ENCODE measurements around the gene NUDC.

The NUDC gene

GRCh38 chr1:26922431-26922729, 837 bp downstream of the NUDC start:
- TF ChIP-seq, protein P1, sequence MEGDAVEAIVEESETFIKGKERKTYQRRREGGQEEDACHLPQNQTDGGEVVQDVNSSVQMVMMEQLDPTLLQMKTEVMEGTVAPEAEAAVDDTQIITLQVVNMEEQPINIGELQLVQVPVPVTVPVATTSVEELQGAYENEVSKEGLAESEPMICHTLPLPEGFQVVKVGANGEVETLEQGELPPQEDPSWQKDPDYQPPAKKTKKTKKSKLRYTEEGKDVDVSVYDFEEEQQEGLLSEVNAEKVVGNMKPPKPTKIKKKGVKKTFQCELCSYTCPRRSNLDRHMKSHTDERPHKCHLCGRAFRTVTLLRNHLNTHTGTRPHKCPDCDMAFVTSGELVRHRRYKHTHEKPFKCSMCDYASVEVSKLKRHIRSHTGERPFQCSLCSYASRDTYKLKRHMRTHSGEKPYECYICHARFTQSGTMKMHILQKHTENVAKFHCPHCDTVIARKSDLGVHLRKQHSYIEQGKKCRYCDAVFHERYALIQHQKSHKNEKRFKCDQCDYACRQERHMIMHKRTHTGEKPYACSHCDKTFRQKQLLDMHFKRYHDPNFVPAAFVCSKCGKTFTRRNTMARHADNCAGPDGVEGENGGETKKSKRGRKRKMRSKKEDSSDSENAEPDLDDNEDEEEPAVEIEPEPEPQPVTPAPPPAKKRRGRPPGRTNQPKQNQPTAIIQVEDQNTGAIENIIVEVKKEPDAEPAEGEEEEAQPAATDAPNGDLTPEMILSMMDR (conservative IDR thresholded peaks at IDR 0.05; ENCODE audit: low read depth, low read length): no peak
- H3K4me3 ChIP-seq (ENCODE audit: low read depth, low read length): peak overlapping the region; percentile 95
- no peak for DNase-seq (ENCODE audit: low read depth)

- TF ChIP-seq, protein P1 (conservative IDR thresholded peaks at IDR 0.05; ENCODE audit: low read depth, low read length): no peak
- no peak overlapping the region for H3K4me3 ChIP-seq (ENCODE audit: low read depth, low read length)
- DNase-seq (ENCODE audit: low read depth): no peak
Observed at GRCh38 chr1:26922901-26923300, 1.4 kb downstream of the NUDC start.

- peak; percentile 63 for DNase-seq (ENCODE audit: low read depth)
- no peak overlapping the region for H3K4me3 ChIP-seq (ENCODE audit: low read depth, low read length)
- TF ChIP-seq, protein P1 (conservative IDR thresholded peaks at IDR 0.05; ENCODE audit: low read depth, low read length): no peak
Observed at GRCh38 chr1:26923711-26924110, 2.2 kb downstream of the NUDC start.

- TF ChIP-seq, protein P1 (conservative IDR thresholded peaks at IDR 0.05; ENCODE audit: low read depth, low read length): no peak
- no peak overlapping the region for H3K4me3 ChIP-seq (ENCODE audit: low read depth, low read length)
- no peak for DNase-seq (ENCODE audit: low read depth)
Observed at GRCh38 chr1:26932531-26932930, 11.0 kb downstream of the NUDC start.

GRCh38 chr1:26936823-26937222, 15.3 kb downstream of the NUDC start:
- no peak overlapping the region for H3K4me3 ChIP-seq (ENCODE audit: low read depth, low read length)
- TF ChIP-seq, protein P1 (conservative IDR thresholded peaks at IDR 0.05; ENCODE audit: low read depth, low read length): no peak
- DNase-seq (ENCODE audit: low read depth): no peak

- DNase-seq (ENCODE audit: low read depth): no peak
- TF ChIP-seq, protein P1 (conservative IDR thresholded peaks at IDR 0.05; ENCODE audit: low read depth, low read length): no peak
- H3K4me3 ChIP-seq (ENCODE audit: low read depth, low read length): no peak overlapping the region
Observed at GRCh38 chr1:26938004-26938658, 16.6 kb downstream of the NUDC start.

DNA sequence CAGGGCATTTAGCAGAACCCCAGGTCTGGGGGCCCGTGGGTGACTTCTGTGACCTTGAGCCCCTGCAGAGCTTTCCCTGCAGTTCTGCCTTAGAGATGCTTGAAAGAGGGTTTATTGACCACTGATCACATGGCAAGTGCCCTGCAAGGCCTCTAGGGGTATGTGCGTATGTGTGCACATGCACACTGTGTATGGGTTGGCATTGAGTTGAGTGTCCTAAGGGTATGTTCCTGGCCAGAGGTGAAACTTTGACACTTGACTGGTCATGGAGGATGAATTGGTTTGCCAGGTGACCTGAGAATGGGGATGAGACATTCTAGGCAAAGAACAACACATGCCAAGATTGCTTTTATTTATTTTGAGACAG, 17.1 kb downstream of the NUDC start:
- TF ChIP-seq, protein P1 (conservative IDR thresholded peaks at IDR 0.05; ENCODE audit: low read depth, low read length): no peak
- no peak for DNase-seq (ENCODE audit: low read depth)
- H3K4me3 ChIP-seq (ENCODE audit: low read depth, low read length): no peak overlapping the region
